Osteocyte (in vitro differentiated cells): ENCODE measurements around the gene CBR3. TPM values are rescaled to one million over a fixed set of nuclear protein-coding genes. Genes with fewer than 3 reads are reported as not detected.

Source experiments
- DNase-seq: peaks from one replicate; pipeline ENCODE4 v3.0.0; 2021; ENCODE audit warnings: mixed read lengths; ENCODE audit not compliant: unreplicated experiment; ENCODE audit errors: extremely low spot score
- H3K27ac Mint-ChIP-seq: one replicate; pipeline ENCODE4 v1.8.0; 2021; ENCODE audit warnings: mild to moderate bottlenecking, mixed read lengths; ENCODE audit not compliant: unreplicated experiment
- H3K27me3 Mint-ChIP-seq: one replicate; pipeline ENCODE4 v1.8.0; 2021; ENCODE audit warnings: mixed read lengths; ENCODE audit not compliant: unreplicated experiment
- H3K36me3 Mint-ChIP-seq: one replicate; pipeline ENCODE4 v1.8.0; 2021; ENCODE audit warnings: mixed read lengths; ENCODE audit not compliant: unreplicated experiment
- H3K4me1 Mint-ChIP-seq: one replicate; pipeline ENCODE4 v1.8.0; 2021; ENCODE audit warnings: mixed read lengths; ENCODE audit not compliant: unreplicated experiment
- H3K4me3 Mint-ChIP-seq: one replicate; pipeline ENCODE4 v1.8.0; 2021; ENCODE audit warnings: mild to moderate bottlenecking, moderate library complexity, mixed read lengths; ENCODE audit not compliant: unreplicated experiment
- H3K9me3 Mint-ChIP-seq: one replicate; pipeline ENCODE4 v1.8.0; 2021; ENCODE audit warnings: mixed read lengths; ENCODE audit not compliant: unreplicated experiment
- total RNA-seq: library from RNA; stranded (reverse); gene quantifications from 2 replicates; pipeline ENCODE4 v1.2.1, GENCODE V29; 2021
- TF ChIP-seq, protein P1 (sequence below): fragments of 200-600 bp; sonication (generic); IDR thresholded peaks from 2 replicates; pipeline ENCODE4 v1.5.0; 2021; ENCODE audit warnings: antibody characterized with exemption, mild to moderate bottlenecking, moderate library complexity

Gene CBR3
- total RNA-seq, 1 donor from 2014 or later = 7.5 TPM

- TF ChIP-seq, protein P1, sequence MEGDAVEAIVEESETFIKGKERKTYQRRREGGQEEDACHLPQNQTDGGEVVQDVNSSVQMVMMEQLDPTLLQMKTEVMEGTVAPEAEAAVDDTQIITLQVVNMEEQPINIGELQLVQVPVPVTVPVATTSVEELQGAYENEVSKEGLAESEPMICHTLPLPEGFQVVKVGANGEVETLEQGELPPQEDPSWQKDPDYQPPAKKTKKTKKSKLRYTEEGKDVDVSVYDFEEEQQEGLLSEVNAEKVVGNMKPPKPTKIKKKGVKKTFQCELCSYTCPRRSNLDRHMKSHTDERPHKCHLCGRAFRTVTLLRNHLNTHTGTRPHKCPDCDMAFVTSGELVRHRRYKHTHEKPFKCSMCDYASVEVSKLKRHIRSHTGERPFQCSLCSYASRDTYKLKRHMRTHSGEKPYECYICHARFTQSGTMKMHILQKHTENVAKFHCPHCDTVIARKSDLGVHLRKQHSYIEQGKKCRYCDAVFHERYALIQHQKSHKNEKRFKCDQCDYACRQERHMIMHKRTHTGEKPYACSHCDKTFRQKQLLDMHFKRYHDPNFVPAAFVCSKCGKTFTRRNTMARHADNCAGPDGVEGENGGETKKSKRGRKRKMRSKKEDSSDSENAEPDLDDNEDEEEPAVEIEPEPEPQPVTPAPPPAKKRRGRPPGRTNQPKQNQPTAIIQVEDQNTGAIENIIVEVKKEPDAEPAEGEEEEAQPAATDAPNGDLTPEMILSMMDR = no peak
- no peaks in the 10 kb centered on the region for H3K9me3 Mint-ChIP-seq
- DNase-seq = no peak
- H3K4me3 Mint-ChIP-seq = no peak overlapping the region
- no peak overlapping the region for H3K27ac Mint-ChIP-seq
- H3K36me3 Mint-ChIP-seq = peaks cover 2% of the 10 kb centered on the region
- H3K27me3 Mint-ChIP-seq = no peaks in the 10 kb centered on the region
- peaks cover 6% of the 10 kb centered on the region for H3K4me1 Mint-ChIP-seq
These were observed 14.0 kb downstream of the CBR3 start for GRCh38 chr21:36148886-36149285.

DNA sequence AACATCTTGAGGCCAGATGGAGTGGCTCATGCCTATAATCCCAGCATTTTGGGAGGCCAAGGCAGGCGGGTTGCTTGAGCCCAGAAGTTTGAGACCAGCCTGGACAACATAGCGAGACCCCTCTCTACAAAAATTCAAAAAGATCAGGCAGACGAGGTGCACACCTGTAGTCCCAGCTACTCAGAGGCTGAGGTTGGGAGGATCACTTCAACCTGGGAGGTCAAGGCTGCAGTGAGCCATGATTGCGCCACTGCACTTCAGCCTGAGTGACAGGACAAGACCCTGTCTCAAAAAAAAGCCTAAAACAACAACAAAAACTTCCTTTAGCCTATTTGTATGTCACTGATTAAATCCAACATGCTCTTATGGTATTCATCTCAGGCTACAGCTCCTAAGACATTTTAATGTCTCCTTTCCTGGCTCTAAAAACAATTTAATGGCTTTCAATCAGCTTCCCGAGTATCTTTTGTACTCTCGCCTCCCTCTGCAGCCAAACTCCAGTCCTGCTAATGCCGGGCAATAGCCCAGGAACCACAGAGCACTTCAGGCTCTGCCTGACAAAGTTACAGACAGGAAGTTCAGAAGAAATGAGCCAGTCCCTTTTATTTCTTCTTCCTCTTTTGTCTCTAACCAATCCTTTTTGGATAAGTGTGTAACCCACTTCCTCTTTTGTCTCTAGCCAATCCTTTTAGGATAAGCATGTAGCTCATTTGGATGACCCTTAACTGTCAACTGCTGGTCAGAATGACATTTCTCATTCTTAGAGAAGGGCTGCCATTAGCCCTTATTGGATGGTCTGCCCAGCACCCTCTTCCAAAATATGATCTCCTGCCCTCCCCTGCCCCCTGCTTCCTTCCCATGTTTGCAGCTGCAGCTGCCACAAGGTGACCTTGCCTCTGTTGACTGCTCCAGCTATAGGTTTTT is 15.2 kb downstream of the CBR3 start:
- Mint-ChIP-seq H3K36me3 (peaks cover 2% of the 10 kb centered on the region), H3K27me3 (no peaks in the 10 kb centered on the region), H3K9me3 (no peaks in the 10 kb centered on the region), H3K4me3 (no peak overlapping the region), H3K4me1 (peaks cover 6% of the 10 kb centered on the region), H3K27ac (peak overlapping the region; percentile 78)
- TF ChIP-seq, protein P1 = no peak
- no peak for DNase-seq

DNA sequence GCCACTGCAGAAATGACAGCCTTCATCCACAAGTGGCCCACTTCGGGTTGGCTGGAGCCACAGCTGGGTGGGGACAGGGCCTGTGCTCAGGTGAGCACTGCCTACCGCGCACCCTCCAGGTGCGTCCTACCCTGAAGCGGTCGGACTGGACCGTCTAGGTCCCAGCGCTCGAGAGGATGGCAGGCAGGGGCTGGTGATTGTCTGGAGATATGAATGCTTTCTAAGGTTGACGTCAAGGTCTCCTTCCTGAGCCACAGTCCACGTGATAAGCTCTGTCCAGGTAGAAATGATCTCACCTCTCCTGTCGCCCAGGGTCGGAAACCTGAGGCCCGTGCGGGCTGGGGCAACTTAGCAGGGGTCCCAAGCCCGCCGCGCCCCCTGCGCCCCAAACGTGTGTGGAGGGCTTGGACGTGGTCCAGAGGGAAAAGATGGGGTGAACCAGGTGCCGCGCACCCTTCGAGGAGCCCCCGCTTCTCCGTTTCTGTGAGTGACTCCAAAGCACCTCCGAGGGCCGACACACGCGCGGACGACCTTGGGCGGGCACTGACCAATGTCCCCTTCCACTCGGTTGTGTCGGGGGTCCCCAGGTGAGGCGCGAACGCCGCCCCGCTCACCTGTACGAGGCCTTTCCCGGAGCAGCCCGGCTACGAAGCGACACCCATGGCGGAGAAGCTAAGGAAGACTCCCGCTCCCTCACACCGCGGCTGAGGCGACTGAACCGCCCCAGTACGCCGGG is 20.9 kb downstream of the CBR3 start:
- DNase-seq = no peak
- peak overlapping the region; percentile 77 for H3K4me3 Mint-ChIP-seq
- H3K27me3 Mint-ChIP-seq = no peaks in the 10 kb centered on the region
- no peaks in the 10 kb centered on the region for H3K9me3 Mint-ChIP-seq
- no peak overlapping the region for H3K27ac Mint-ChIP-seq
- no peaks in the 10 kb centered on the region for H3K36me3 Mint-ChIP-seq
- TF ChIP-seq, protein P1 = no peak
- H3K4me1 Mint-ChIP-seq = peaks cover 13% of the 10 kb centered on the region

- H3K27ac Mint-ChIP-seq = no peak overlapping the region
- DNase-seq = peak; percentile 100
- H3K4me1 Mint-ChIP-seq = peaks cover 13% of the 10 kb centered on the region
- no peaks in the 10 kb centered on the region for H3K36me3 Mint-ChIP-seq
- TF ChIP-seq, protein P1 = no peak
- peak overlapping the region; percentile 77 for H3K4me3 Mint-ChIP-seq
- no peaks in the 10 kb centered on the region for H3K9me3 Mint-ChIP-seq
- no peaks in the 10 kb centered on the region for H3K27me3 Mint-ChIP-seq
These were observed 21.5 kb downstream of the CBR3 start for GRCh38 chr21:36156339-36156814.
